ENCODE results near the gene AKAP13.

Gene AKAP13

DNA sequence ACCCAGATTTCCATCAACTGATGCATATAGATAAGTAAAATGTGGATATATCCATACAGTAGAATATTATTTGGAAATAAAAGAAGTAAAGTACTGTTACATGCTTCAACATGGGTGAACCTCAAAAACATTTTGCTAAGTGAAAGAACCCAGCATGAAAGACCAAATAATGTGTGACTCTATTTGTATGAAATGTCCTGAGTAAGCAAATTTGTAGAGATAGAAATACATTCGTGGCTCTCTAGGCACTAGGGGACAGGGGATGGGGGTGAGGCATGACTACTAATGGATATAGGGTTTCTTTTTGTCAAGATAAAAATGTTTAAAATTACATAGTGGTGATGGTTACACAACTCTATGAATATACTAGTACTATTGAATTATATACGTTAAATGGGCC is 250.6 kb downstream of the AKAP13 start:
- H3K4me3 ChIP-seq = no peak overlapping the region
- peak overlapping the region in 2 of 11 experiments; percentile 24 to 65; a peak in 2 of 22 replicates for H3K4me2 ChIP-seq
- H3K27me3 ChIP-seq = no peaks in the 10 kb centered on the region
- peaks cover 19 to 96% (median 65%) of the 10 kb centered on the region in 11 experiments; a peak in 21 of 22 replicates for H3K36me3 ChIP-seq
- H3K9ac ChIP-seq = no peak overlapping the region
- TF ChIP-seq Cebpa-rat (IDR thresholded peaks at IDR 0.05) = no peak
- peaks cover 19 to 87% (median 56%) of the 10 kb centered on the region in 10 experiments for H3K4me1 ChIP-seq
- no peak overlapping the region for H3K27ac ChIP-seq
- peaks cover 0 to 100% (median 13%) of the 10 kb centered on the region in 11 experiments; a peak in 10 of 22 replicates for H4K20me1 ChIP-seq
- H3K9me3 ChIP-seq (replicated peaks in 1 of 11) = peaks cover 0 to 18% (median 8%) of the 10 kb centered on the region in 11 experiments; a peak in 8 of 22 replicates

DNA sequence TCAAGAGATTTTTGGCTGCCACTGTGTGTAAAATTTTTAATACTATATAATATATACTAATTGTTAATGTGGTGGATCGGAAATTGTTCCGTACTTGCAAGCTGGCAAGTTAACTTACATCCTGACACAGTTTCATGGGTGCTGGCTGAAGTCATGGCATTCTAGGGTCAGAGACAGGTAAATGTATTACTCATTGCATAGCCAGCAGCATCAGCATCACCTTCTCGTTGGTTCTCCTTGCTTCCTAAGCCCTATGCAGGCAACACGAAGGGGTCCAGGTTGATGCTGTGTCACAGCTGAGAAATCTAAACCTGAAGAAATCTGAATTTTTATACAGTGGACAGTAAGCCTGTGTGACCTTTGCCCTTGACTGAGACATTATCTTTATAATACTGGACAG is 251.6 kb downstream of the AKAP13 start:
- Histone ChIP-seq H3K4me1 (peaks cover 9 to 83% (median 52%) of the 10 kb centered on the region in 10 experiments; a peak in 19 of 20 replicates), H3K36me3 (peaks cover 12 to 96% (median 65%) of the 10 kb centered on the region in 11 experiments; a peak in 21 of 22 replicates), H3K27me3 (no peaks in the 10 kb centered on the region), H3K27ac (no peak overlapping the region), H3K4me3 (no peak overlapping the region), H3K9me3 (replicated peaks in 1 of 11) (peaks cover 0 to 14% (median 8%) of the 10 kb centered on the region in 11 experiments; a peak in 8 of 22 replicates), H3K9ac (no peak overlapping the region), H4K20me1 (peaks cover 0 to 100% (median 22%) of the 10 kb centered on the region in 11 experiments; a peak in 11 of 22 replicates), H3K4me2 (0 out of 22 replicates have a peak overlapping the region, but pooled peaks of 1 of the 11 experiments have one; percentile 4)
- TF ChIP-seq Cebpa-rat (IDR thresholded peaks at IDR 0.05) = no peak

- H3K27ac ChIP-seq = no peak overlapping the region
- no peak overlapping the region for H3K9ac ChIP-seq
- peaks cover 4 to 96% (median 61%) of the 10 kb centered on the region in 11 experiments; a peak in 18 of 22 replicates for H3K36me3 ChIP-seq
- no peaks in the 10 kb centered on the region for H3K27me3 ChIP-seq
- H3K9me3 ChIP-seq (replicated peaks in 1 of 11) = no peaks in the 10 kb centered on the region; a peak in 1 of 22 replicates
- H3K4me2 ChIP-seq = peak overlapping the region in 3 of 11 experiments; percentile 11 to 30 (median 27); a peak in 4 of 22 replicates
- H3K4me1 ChIP-seq = peaks cover 6 to 69% (median 33%) of the 10 kb centered on the region in 10 experiments; a peak in 18 of 20 replicates
- peaks cover 0 to 100% (median 29%) of the 10 kb centered on the region in 11 experiments; a peak in 12 of 22 replicates for H4K20me1 ChIP-seq
- no peak overlapping the region for H3K4me3 ChIP-seq
- no peak for TF ChIP-seq Cebpa-rat (IDR thresholded peaks at IDR 0.05)
These were observed 253.5 kb downstream of the AKAP13 start for GRCh38 chr15:85633859-85634258.

DNA sequence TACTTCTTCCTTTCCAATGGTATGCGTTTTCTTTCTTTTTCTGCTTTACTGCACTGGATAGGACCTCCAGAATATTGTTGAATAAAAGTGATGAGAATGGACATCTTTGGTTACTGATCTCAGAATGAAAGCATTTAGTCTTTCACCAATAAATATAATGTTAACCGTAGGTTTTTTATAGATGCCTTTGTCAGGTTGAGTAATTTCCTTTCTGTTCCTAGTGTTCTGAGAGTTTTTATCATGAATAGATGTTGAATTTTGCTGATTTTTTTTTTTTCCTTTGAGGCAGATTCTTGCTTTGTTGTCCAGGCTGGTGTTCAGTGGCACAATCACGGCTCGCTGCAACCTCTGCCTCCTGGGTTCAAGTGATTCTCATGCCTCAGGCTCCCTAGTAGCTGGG is 255.9 kb downstream of the AKAP13 start:
- Histone ChIP-seq H3K9ac (no peak overlapping the region), H3K27me3 (no peaks in the 10 kb centered on the region), H4K20me1 (peaks cover 0 to 100% (median 41%) of the 10 kb centered on the region in 11 experiments; a peak in 12 of 22 replicates), H3K4me3 (no peak overlapping the region), H3K27ac (no peak overlapping the region), H3K9me3 (replicated peaks in 1 of 11) (no peaks in the 10 kb centered on the region; a peak in 1 of 22 replicates), H3K4me1 (peaks cover 0 to 58% (median 15%) of the 10 kb centered on the region in 10 experiments; a peak in 11 of 20 replicates), H3K36me3 (peaks cover 20 to 96% (median 74%) of the 10 kb centered on the region in 11 experiments), H3K4me2 (peak overlapping the region in 1 of 11 experiments; percentile 4; a peak in 1 of 22 replicates)
- no peak for TF ChIP-seq Cebpa-rat (IDR thresholded peaks at IDR 0.05)

DNA sequence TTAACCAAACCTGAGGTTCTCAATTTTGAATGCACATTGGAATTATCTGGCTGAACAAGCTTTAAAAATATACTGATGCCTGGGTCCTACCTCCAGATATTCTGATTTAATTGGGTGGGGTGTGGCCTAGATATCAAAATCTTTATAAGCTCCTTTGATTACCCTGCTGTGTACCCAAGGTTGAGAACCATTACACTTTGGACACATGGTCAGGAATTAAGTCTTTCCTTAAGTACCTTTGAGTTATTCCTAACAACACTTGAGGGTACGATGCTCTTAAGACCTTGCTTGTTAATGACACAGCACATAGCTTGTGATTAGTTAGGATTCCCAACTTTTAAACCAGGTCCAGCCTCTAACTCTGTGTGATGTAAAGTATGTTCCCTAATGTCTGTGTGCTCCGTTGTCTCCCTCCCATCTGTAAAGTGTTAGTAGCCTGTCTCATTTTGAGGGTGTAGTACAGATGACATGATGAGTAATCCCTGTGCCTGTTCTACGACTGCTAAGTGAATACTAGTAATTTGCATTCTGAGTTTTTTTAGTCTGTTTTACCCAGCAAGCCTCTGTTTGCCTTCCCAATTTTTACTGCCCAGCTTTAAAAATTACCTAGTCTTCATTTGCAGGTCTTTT is 259.5 kb downstream of the AKAP13 start:
- H3K27ac ChIP-seq = peak overlapping the region in 2 of 11 experiments; percentile 9 to 46; a peak in 2 of 22 replicates
- H3K4me1 ChIP-seq = peaks cover 0 to 56% (median 6%) of the 10 kb centered on the region in 10 experiments; a peak in 10 of 20 replicates
- H3K9me3 ChIP-seq (replicated peaks in 1 of 11) = no peaks in the 10 kb centered on the region; a peak in 1 of 22 replicates
- peaks cover 0 to 100% (median 54%) of the 10 kb centered on the region in 11 experiments; a peak in 13 of 22 replicates for H4K20me1 ChIP-seq
- H3K9ac ChIP-seq = peak overlapping the region in 1 of 11 experiments; percentile 42; a peak in 1 of 22 replicates
- no peak for TF ChIP-seq Cebpa-rat (IDR thresholded peaks at IDR 0.05)
- no peak overlapping the region for H3K4me2 ChIP-seq
- H3K4me3 ChIP-seq = no peak overlapping the region
- H3K27me3 ChIP-seq = no peaks in the 10 kb centered on the region
- H3K36me3 ChIP-seq = peaks cover 44 to 99% (median 87%) of the 10 kb centered on the region in 11 experiments

DNA sequence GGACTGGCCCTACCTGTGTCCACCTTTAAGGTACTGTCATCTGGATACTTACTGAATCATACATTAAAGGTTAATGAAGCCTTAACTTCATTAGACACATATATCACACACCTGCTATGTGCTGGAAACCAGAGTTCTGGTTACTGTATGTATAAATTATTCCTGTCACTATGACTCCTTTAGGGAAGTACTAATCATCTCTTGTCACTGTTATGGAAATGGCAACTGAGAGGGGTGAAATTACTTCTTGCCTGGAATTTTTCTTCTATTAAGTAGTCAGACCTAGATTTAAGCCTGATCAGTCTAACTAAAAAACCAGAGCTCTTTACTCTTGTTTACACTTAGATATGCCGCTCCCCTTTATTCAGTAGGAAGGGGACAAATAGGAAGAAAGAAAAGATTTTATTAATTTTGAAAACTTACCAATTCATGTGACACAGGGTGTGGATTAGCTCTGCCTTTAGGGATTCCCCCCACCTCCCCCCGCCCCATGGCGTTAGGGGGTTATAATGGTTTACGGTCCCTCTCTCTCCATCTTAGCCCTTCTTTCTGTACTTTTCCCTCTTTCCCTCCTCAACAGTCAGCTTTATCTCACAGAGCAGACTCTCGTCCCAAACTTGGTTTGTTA is 261.8 kb downstream of the AKAP13 start:
- Histone ChIP-seq H3K4me3 (no peak overlapping the region), H3K27ac (no peak overlapping the region), H3K9me3 (replicated peaks in 1 of 11) (no peaks in the 10 kb centered on the region), H3K4me1 (peaks cover 0 to 76% (median 9%) of the 10 kb centered on the region in 10 experiments; a peak in 10 of 20 replicates), H3K27me3 (no peaks in the 10 kb centered on the region), H3K36me3 (peaks cover 67 to 100% (median 92%) of the 10 kb centered on the region in 11 experiments), H3K4me2 (no peak overlapping the region), H4K20me1 (peaks cover 0 to 100% (median 52%) of the 10 kb centered on the region in 11 experiments; a peak in 13 of 22 replicates), H3K9ac (no peak overlapping the region)
- no peak for TF ChIP-seq Cebpa-rat (IDR thresholded peaks at IDR 0.05)

- Histone ChIP-seq H3K9me3 (replicated peaks in 1 of 11) (no peaks in the 10 kb centered on the region), H3K4me2 (no peak overlapping the region), H3K27me3 (no peaks in the 10 kb centered on the region), H4K20me1 (peaks cover 0 to 100% (median 51%) of the 10 kb centered on the region in 11 experiments; a peak in 13 of 22 replicates), H3K27ac (no peak overlapping the region), H3K36me3 (peaks cover 71 to 100% (median 93%) of the 10 kb centered on the region in 11 experiments), H3K4me1 (peaks cover 0 to 81% (median 11%) of the 10 kb centered on the region in 10 experiments; a peak in 11 of 20 replicates), H3K4me3 (no peak overlapping the region), H3K9ac (no peak overlapping the region)
- TF ChIP-seq Cebpa-rat (IDR thresholded peaks at IDR 0.05) = no peak
These were observed 262.3 kb downstream of the AKAP13 start for GRCh38 chr15:85642693-85643066.

GRCh38 chr15:85646538-85647091 is 266.2 kb downstream of the AKAP13 start:
- H3K9me3 ChIP-seq (replicated peaks in 1 of 11) = no peaks in the 10 kb centered on the region
- H3K36me3 ChIP-seq = peaks cover 61 to 99% (median 90%) of the 10 kb centered on the region in 11 experiments
- H3K9ac ChIP-seq = peak overlapping the region in 2 of 11 experiments; percentile 15 to 64; a peak in 2 of 22 replicates

More at GRCh38 chr15:85646538-85647091, 266.2 kb downstream of the AKAP13 start:
- Histone ChIP-seq H4K20me1 (peaks cover 0 to 100% (median 36%) of the 10 kb centered on the region in 11 experiments; a peak in 13 of 22 replicates), H3K4me3 (no peak overlapping the region), H3K27ac (peak overlapping the region in 3 of 11 experiments; percentile 12 to 72 (median 64); a peak in 5 of 22 replicates), H3K4me2 (peak overlapping the region in 4 of 11 experiments; percentile 63 to 85 (median 74); a peak in 7 of 22 replicates), H3K4me1 (peaks cover 0 to 83% (median 37%) of the 10 kb centered on the region in 10 experiments; a peak in 18 of 20 replicates), H3K27me3 (no peaks in the 10 kb centered on the region)
- TF ChIP-seq Cebpa-rat (IDR thresholded peaks at IDR 0.05) = no peak

Data from BLaER1 treated with 17β-estradiol and CSF1 and Interleukin-3, amounts not matched to agents 10 nM and 100 nM (cell line).